ENCODE results near the gene ADIG.

GRCh38 chr20:38583306-38583705 lies 2.3 kb downstream of the ADIG start:
- TF ChIP-seq EZH2 (IDR thresholded peaks at IDR 0.05; ENCODE audit: insufficient read depth, poor library complexity, severe bottlenecking) (no peak), EZH2phosphoT487 (IDR thresholded peaks at IDR 0.05; ENCODE audit: insufficient read depth, low read depth) (no peak)
